HFF-Myc (cell line): ENCODE measurements around the gene PELI2.
A peak's percentile ranks its signal among the peaks of the same experiment; 100 is the strongest.

Source experiments
- DNase-seq: peaks from one replicate; pipeline ENCODE4 v3.0.0-alpha.2; 2011; ENCODE audit warnings: low read depth; ENCODE audit errors: extremely low read depth
- H3K4me3 ChIP-seq: replicated peaks from 2 replicates; pipeline ENCODE4 v1.5.1; 2011; ENCODE audit warnings: low read depth, mild to moderate bottlenecking, control low read depth, low read length
- TF ChIP-seq, protein P1 (sequence below): IDR thresholded peaks from 2 replicates; pipeline ENCODE4 v1.5.1; 2012; ENCODE audit warnings: mild to moderate bottlenecking, low read depth, low read length, control low read depth; ENCODE audit errors: missing control alignments

The PELI2 gene

DNA sequence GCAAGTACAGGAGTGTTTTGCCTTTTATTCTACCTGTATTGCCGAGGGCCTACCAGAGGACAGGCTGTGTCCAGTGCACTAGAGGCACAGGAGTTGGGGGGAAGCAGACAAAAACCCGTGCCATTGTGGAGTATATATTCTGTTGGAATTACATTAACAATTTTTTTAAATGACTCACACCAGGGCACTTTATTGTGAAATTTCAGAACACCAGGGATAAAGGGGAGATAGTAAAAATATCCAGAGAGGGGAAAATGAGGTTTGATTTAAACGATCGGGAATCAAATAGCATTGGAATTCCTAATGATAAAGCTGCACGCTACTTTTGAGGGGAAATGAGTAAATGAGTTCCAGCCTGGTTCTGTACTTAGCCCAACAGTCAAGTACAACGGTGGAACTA lies 123.2 kb downstream of the PELI2 start:
- DNase-seq, result no peak
- H3K4me3 ChIP-seq, result no peak overlapping the region
- TF ChIP-seq, protein P1, sequence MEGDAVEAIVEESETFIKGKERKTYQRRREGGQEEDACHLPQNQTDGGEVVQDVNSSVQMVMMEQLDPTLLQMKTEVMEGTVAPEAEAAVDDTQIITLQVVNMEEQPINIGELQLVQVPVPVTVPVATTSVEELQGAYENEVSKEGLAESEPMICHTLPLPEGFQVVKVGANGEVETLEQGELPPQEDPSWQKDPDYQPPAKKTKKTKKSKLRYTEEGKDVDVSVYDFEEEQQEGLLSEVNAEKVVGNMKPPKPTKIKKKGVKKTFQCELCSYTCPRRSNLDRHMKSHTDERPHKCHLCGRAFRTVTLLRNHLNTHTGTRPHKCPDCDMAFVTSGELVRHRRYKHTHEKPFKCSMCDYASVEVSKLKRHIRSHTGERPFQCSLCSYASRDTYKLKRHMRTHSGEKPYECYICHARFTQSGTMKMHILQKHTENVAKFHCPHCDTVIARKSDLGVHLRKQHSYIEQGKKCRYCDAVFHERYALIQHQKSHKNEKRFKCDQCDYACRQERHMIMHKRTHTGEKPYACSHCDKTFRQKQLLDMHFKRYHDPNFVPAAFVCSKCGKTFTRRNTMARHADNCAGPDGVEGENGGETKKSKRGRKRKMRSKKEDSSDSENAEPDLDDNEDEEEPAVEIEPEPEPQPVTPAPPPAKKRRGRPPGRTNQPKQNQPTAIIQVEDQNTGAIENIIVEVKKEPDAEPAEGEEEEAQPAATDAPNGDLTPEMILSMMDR, result no peak

GRCh38 chr14:56243110-56243509 lies 124.9 kb downstream of the PELI2 start:
- H3K4me3 ChIP-seq, result no peak overlapping the region
- DNase-seq, result no peak
- TF ChIP-seq, protein P1, result no peak

DNA sequence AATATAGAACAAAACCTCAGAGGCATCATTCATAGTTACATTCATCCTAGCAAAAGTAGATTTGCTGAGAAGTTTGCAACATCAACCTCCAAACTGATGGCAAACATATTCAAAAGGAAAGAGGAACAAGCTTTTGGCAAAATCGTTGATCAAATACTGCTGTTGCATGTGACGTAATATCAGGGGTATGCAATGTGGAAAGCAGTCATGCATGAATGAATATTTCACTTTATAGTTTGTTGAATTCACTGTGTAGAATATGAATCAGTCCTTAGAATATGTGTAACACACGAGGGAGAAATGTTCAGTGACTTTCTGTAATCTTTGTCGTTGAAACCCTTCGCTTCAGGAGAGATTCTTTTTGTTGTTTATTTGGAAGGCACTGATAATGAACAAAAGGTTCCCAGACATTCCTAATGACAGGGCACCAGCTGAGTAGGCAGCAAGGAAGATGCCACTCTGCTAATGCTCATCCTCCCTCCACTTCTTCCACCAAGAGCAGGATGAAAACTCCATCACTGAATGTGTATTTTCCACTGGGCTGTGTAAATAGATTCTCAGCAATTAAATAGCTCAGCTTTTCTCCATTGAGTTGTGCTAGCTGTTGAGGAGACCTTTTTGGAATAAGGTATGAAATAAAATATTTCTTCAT lies 126.1 kb downstream of the PELI2 start:
- DNase-seq, result peak; percentile 19
- no peak overlapping the region for H3K4me3 ChIP-seq
- TF ChIP-seq, protein P1, result no peak

GRCh38 chr14:56247495-56248200 lies 129.4 kb downstream of the PELI2 start:
- no peak for DNase-seq
- TF ChIP-seq, protein P1, result no peak
- H3K4me3 ChIP-seq, result no peak overlapping the region

DNA sequence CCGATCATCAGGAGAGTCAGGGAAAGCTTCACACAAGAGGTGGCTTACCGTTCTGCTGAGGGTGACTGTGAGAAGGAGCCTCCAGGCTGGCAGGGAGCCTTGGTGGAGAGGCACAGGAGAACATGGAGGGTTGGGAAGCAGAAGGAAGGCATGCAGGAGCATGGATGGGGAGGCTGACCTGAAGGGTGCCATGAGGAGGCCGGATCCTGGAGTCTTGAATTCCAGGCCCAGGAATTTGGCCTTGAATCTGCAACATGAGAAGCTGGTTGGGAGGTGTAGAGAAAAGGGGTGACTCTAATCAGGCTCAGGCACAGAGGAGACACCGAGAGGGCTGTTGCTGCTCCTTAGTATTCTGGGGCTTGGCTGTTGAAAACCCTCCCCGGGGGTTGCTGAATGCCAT lies 130.2 kb downstream of the PELI2 start:
- no peak for DNase-seq
- TF ChIP-seq, protein P1, result no peak
- no peak overlapping the region for H3K4me3 ChIP-seq

GRCh38 chr14:56261046-56261445 lies 142.8 kb downstream of the PELI2 start:
- DNase-seq, result no peak
- TF ChIP-seq, protein P1, result no peak
- H3K4me3 ChIP-seq, result no peak overlapping the region

- H3K4me3 ChIP-seq, result no peak overlapping the region
- no peak for DNase-seq
- TF ChIP-seq, protein P1, result no peak
Measured at GRCh38 chr14:56262530-56262929, 144.3 kb downstream of the PELI2 start.
